GM12801 (cell line): ENCODE results near the gene CRACR2B.

ENCODE experiments used
- TF ChIP-seq, protein P1 (sequence below): IDR thresholded peaks from one replicate; pipeline ENCODE4 v1.5.1; 2011; ENCODE audit warnings: control low read depth; ENCODE audit not compliant: insufficient read length; ENCODE audit errors: extremely low read depth

CRACR2B gene

DNA sequence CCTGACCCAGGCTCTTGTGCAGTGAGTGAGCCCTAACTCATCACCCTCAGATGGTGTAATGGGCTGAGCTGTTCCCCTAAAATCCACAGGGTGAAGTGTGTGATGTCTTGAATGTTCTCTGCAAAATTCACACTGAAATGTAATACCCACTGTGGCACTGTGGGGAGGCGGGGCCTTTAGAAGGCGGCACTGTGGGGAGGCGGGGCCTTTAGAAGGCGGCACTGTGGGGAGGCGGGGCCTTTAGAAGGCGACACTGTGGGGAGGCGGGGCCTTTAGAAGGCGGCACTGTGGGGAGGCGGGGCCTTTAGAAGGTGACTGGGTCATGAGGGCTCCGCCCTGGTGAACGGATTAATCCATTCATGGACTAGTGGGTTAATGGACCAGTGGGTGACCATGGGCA lies 49.8 kb downstream of the CRACR2B start:
- TF ChIP-seq, protein P1, sequence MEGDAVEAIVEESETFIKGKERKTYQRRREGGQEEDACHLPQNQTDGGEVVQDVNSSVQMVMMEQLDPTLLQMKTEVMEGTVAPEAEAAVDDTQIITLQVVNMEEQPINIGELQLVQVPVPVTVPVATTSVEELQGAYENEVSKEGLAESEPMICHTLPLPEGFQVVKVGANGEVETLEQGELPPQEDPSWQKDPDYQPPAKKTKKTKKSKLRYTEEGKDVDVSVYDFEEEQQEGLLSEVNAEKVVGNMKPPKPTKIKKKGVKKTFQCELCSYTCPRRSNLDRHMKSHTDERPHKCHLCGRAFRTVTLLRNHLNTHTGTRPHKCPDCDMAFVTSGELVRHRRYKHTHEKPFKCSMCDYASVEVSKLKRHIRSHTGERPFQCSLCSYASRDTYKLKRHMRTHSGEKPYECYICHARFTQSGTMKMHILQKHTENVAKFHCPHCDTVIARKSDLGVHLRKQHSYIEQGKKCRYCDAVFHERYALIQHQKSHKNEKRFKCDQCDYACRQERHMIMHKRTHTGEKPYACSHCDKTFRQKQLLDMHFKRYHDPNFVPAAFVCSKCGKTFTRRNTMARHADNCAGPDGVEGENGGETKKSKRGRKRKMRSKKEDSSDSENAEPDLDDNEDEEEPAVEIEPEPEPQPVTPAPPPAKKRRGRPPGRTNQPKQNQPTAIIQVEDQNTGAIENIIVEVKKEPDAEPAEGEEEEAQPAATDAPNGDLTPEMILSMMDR = no peak

DNA sequence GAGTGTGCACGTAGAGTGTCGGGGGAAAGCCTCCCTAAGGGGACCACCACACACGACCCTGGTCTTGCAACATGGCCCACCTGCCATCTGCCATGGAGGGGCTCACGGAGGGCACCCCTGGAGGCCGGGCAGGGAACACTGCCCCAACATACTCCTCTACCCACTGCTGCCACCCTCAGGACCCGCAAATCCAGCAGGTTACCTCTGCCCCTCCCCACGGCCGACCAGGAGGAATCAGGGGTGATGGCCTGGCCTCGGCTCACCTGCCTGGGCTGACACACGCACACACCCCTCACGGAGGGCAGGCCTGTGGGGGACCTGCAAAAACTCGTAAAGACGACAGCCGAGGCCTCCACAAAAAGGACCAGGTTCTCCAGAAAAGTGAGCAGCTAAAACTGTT lies 52.7 kb downstream of the CRACR2B start:
- TF ChIP-seq, protein P1 = no peak
